Ovary (tissue), 10 donors: ENCODE measurements around the gene S1PR1. TPM values are rescaled to one million over a fixed set of nuclear protein-coding genes. Genes with fewer than 3 reads are reported as not detected.
"Not testable (repeated sequence)": the region's sequence is repeated elsewhere in the genome, so short reads cannot be mapped to it uniquely, and the experiment has no call there.

Source experiments
- DNase-seq, 5 donors: peaks; one replicate each; pipeline ENCODE4 v3.0.0-alpha.2; 2019 to 2020
- H3K27ac ChIP-seq, 2 donors: fragments of 200-600 bp; one replicate each; pipeline versions ENCODE4 v1.5.1 to v1.8.0; 2019 to 2022
- H3K27me3 ChIP-seq: fragments of 200-600 bp; one replicate; pipeline ENCODE4 v1.8.0; 2022
- H3K36me3 ChIP-seq: fragments of 200-600 bp; sonication (generic); one replicate; pipeline ENCODE4 v1.5.1; 2019
- H3K4me1 ChIP-seq: one replicate; pipeline ENCODE4 v1.8.1; 2013; ENCODE audit warnings: mild to moderate bottlenecking, moderate library complexity; ENCODE audit not compliant: insufficient read depth
- H3K4me3 ChIP-seq: fragments of 200-600 bp; sonication (generic); one replicate; pipeline ENCODE4 v1.5.1; 2017
- H3K9me3 ChIP-seq, 2 donors: fragments of 200-600 bp in 1 of 2; sonication (generic) in 1 of 2; one replicate each; pipeline versions ENCODE4 v1.5.1 to v1.8.1; 2013 to 2019; ENCODE audit warnings: mild to moderate bottlenecking in 1 of 2, moderate library complexity in 1 of 2
- CTCF ChIP-seq, 3 donors: fragments of 450-650 bp in 2 of 3; fragments of 200-600 bp in 1 of 3; IDR thresholded peaks; one replicate each; pipeline versions ENCODE4 v1.5.1 to v1.8.0; 2016 to 2022; ENCODE audit warnings: antibody characterized with exemption in 3 of 3, mild to moderate bottlenecking in 1 of 3
- EP300 ChIP-seq: sonication (generic); formaldehyde crosslinking; IDR thresholded peaks from one replicate; pipeline ENCODE4 v1.6.1; 2017; ENCODE audit warnings: antibody characterized with exemption
- POLR2A ChIP-seq: fragments of 450-650 bp; IDR thresholded peaks from one replicate; pipeline ENCODE4 v1.6.1; 2017; ENCODE audit warnings: antibody characterized with exemption, mild to moderate bottlenecking, moderate library complexity
- WGBS, 3 donors: extraction: QIAGEN DNeasy Blood & Tissue Kit in 1 of 3; methylation state at CpG; one replicate each; pipeline versions ENCODE4 v1.1.5 to v1.1.7; 2013 to 2017; 5-methylcytosine and 5-hydroxymethylcytosine counted together
- intact Hi-C, 4 donors: fragments of 100-400 bp; cut with DNase I; formaldehyde crosslinking; loops; one replicate each; pipeline versions ENCODE4 v1.11.0 to v1.15.1; 2022 to 2023
- long read RNA-seq, 3 donors: library from polyadenylated mRNA in 2 of 3; unstranded in 2 of 3; transcript quantifications; one replicate each; pipeline ENCODE4 v2.0.0 and lab custom pipeline, GENCODE V29; 2021 to 2026
- polyA plus RNA-seq, 2 donors: library from polyadenylated mRNA; stranded (reverse); fragments of 200-250 nt in 1 of 2; fragments of 350-450 nt in 1 of 2; fragmentation: Illumina TruSeq in 1 of 2; extraction: RNeasy Lipid Tissue Mini Kit (QIAGEN cat#74804) in 1 of 2; gene quantifications; one replicate each; pipeline ENCODE4 v1.2.3, GENCODE V29; 2013 to 2014
- total RNA-seq, 7 donors: library from RNA; depleted of rRNA in 2 of 7; stranded (reverse); fragments of >200 nt in 2 of 7; fragmentation: NEBNext Ultra II Directional in 3 of 7; extraction: Animal tissue kit (Norgen Biotek cat#: 25700) in 3 of 7; gene quantifications; one replicate each; pipeline versions ENCODE4 v1.1.0 to v1.2.4, GENCODE V29; 2016 to 2023
- donor health status: DM: no; HTN: no; CAD: no; lungs with moderate emphysema.
- donor health status: DM: no; HTN: no; CAD: no.
- donor health status: Bipolar disorder and iron deficiency.
- donor health status: DM: yes; HTN: yes; CAD: no.
- donor health status: DM: no; HTN: no; CAD: no.
- donor health status: DM: yes; HTN: yes; CAD: no.

S1PR1 gene
- total RNA-seq = 10 to 100 TPM in 3 of 7 donors, 1 to 10 TPM in 4; 8.0 to 26.2 (median 8.8) TPM
- polyA plus RNA-seq = 10 to 100 TPM; 25.8 to 27.8 TPM
- long read RNA-seq, donor 1, transcript S1PR1-201 (2 exons, 2,909 nt) = major isoform, 12 of 24 reads
- long read RNA-seq, donor 1, partial matches to known transcripts = 7 of 24 reads
- long read RNA-seq, donor 1, other reads (novel, unspliced or antisense) = 1 of 24 reads
- long read RNA-seq, donor 2, transcript S1PR1-201 (2 exons, 2,909 nt) = major isoform, 11 of 11 reads
- long read RNA-seq, donor 2, partial matches to known transcripts = 0 of 11 reads
- long read RNA-seq, donor 2, other reads (novel, unspliced or antisense) = 0 of 11 reads
- long read RNA-seq, donor 3, transcript S1PR1-201 (2 exons, 2,909 nt) = major isoform, 30 of 36 reads
- long read RNA-seq, donor 3, partial matches to known transcripts = 0 of 36 reads
- long read RNA-seq, donor 3, other reads (novel, unspliced or antisense) = 2 of 36 reads

- Histone ChIP-seq H3K9me3 (no peaks in the 10 kb centered on the region), H3K27me3 (no peaks in the 10 kb centered on the region), H3K36me3 (no peaks in the 10 kb centered on the region), H3K4me3 (peak within 1 kb of the TSS; percentile 60), H3K4me1 (peaks cover 4% of the 10 kb centered on the region), H3K27ac (peak within 1 kb of the TSS; percentile 16 to 25)
- intact Hi-C loops = loop anchor here in 1 of 4 donors (10.0 kb wide), 1 partner anchor 312 kb away; no protein-coding TSS in a partner anchor
- DNase-seq = peak; percentile 28 to 58 (median 52)
- no peak for TF ChIP-seq POLR2A
- TF ChIP-seq EP300 = no peak
- no peak for TF ChIP-seq CTCF (IDR thresholded peaks at IDR 0.05)
- WGBS, 3 donors = 0 to 1% (median 0%) methylated on average over 46 of the region's 46 CpGs
These were observed at the start of gene S1PR1 for GRCh38 chr1:101236516-101237228. TSS of gene S1PR1 (plus strand) at chr1:101237019. CDS start at chr1:101238985, 1,966 bp downstream.

- Histone ChIP-seq H3K9me3 (no peaks in the 10 kb centered on the region), H3K27me3 (no peaks in the 10 kb centered on the region), H3K4me1 (peaks cover 1% of the 10 kb centered on the region), H3K27ac (no peak overlapping the region), H3K4me3 (no peak overlapping the region), H3K36me3 (no peaks in the 10 kb centered on the region)
- no peak for DNase-seq
- TF ChIP-seq POLR2A = no peak
- TF ChIP-seq CTCF (IDR thresholded peaks at IDR 0.05) = no peak
- no peak for TF ChIP-seq EP300
- intact Hi-C loops = no loop called here
These were observed 49.5 kb upstream of the S1PR1 start for GRCh38 chr1:101187297-101187696.

GRCh38 chr1:101188331-101188730, 48.5 kb upstream of the S1PR1 start:
- no peak for DNase-seq
- H3K27ac ChIP-seq = no peak overlapping the region
- no peaks in the 10 kb centered on the region for H3K36me3 ChIP-seq
- peaks cover 1% of the 10 kb centered on the region for H3K4me1 ChIP-seq
- TF ChIP-seq POLR2A (no peak), EP300 (no peak), CTCF (IDR thresholded peaks at IDR 0.05) (no peak)
- H3K27me3 ChIP-seq = no peaks in the 10 kb centered on the region
- WGBS, 3 donors = 93 to 100% (median 97%) methylated on average over 1 of the region's 1 CpG
- intact Hi-C loops = no loop called here
- H3K9me3 ChIP-seq = no peaks in the 10 kb centered on the region
- no peak overlapping the region for H3K4me3 ChIP-seq

GRCh38 chr1:101188968-101189367, 47.9 kb upstream of the S1PR1 start:
- intact Hi-C loops, DNase-seq, H3K9me3 ChIP-seq: not testable (repeated sequence)

GRCh38 chr1:101190441-101190840, 46.4 kb upstream of the S1PR1 start:
- TF ChIP-seq POLR2A = no peak
- DNase-seq = no peak
- intact Hi-C loops = no loop called here
- WGBS, 3 donors = 23 to 43% (median 35%) methylated on average over 4 of the region's 4 CpGs
- H3K27me3 ChIP-seq = no peaks in the 10 kb centered on the region
- no peaks in the 10 kb centered on the region for H3K9me3 ChIP-seq
- no peak overlapping the region for H3K4me3 ChIP-seq
- no peaks in the 10 kb centered on the region for H3K36me3 ChIP-seq
- no peak overlapping the region for H3K27ac ChIP-seq
- H3K4me1 ChIP-seq = peaks cover 1% of the 10 kb centered on the region

More at GRCh38 chr1:101188968-101189367, 47.9 kb upstream of the S1PR1 start:
- H3K4me3 ChIP-seq, H3K36me3 ChIP-seq, H3K4me1 ChIP-seq, H3K27me3 ChIP-seq, H3K27ac ChIP-seq: not testable (repeated sequence)
